Caco-2 (cell line): ENCODE data around the gene XXYLT1. TPM values are rescaled to one million over a fixed set of nuclear protein-coding genes. Genes with fewer than 3 reads are reported as not detected.

Source experiments
- BruUV-seq: library from RNA; stranded (reverse); fragments of 400-500 nt; replicated peaks from 2 replicates; lab custom pipeline; 2021; lab: Mats Ljungman, UMichigan
- CTCF ChIA-PET: fragments of 300-600 bp; sonication (Branson Sonifier 250); formaldehyde crosslinking; loops from one replicate; lab custom pipeline; 2022; ENCODE audit warnings: antibody characterized with exemption; lab: Charles Lee
- POLR2A ChIA-PET: fragments of 300-600 bp; sonication (Branson Sonifier 250); formaldehyde crosslinking; loops from one replicate; lab custom pipeline; 2022; ENCODE audit warnings: antibody characterized with exemption; lab: Charles Lee
- DNase-seq, 2 experiments: peaks; one replicate each; pipeline versions ENCODE4 v3.0.0 to v3.0.0-alpha.2; 2020 to 2022
- H3K27me3 ChIP-seq: replicated peaks from 2 replicates; pipeline ENCODE4 v1.6.0; 2011; ENCODE audit warnings: low read length; ENCODE audit not compliant: control insufficient read depth, insufficient read depth
- H3K36me3 ChIP-seq: 2 replicates; pipeline ENCODE4 v1.5.1; 2011; ENCODE audit warnings: low read length; ENCODE audit not compliant: control insufficient read depth, insufficient read depth
- H3K4me1 ChIP-seq: fragments of 250-450 bp; sonication (Bioruptor Pico); 2 replicates; pipeline ENCODE4 v1.5.1; 2020; ENCODE audit warnings: mild to moderate bottlenecking
- H3K4me3 ChIP-seq: 2 replicates; pipeline ENCODE4 v1.5.1; 2011; ENCODE audit warnings: low read depth, mild to moderate bottlenecking, control low read depth, low read length
- H3K9me3 ChIP-seq: fragments of 250-450 bp; sonication (Bioruptor Pico); 2 replicates; pipeline ENCODE4 v1.5.1; 2020; ENCODE audit warnings: mild to moderate bottlenecking, moderate library complexity
- H3K27ac Mint-ChIP-seq: one replicate; pipeline ENCODE4 v1.8.0; 2022; ENCODE audit warnings: mixed read lengths; ENCODE audit not compliant: unreplicated experiment
- H3K27me3 Mint-ChIP-seq: one replicate; pipeline ENCODE4 v1.8.0; 2022; ENCODE audit warnings: mixed read lengths; ENCODE audit not compliant: insufficient read depth, unreplicated experiment
- H3K36me3 Mint-ChIP-seq: one replicate; pipeline ENCODE4 v1.8.0; 2022; ENCODE audit warnings: mild to moderate bottlenecking, mixed read lengths; ENCODE audit not compliant: insufficient read depth, unreplicated experiment
- H3K4me1 Mint-ChIP-seq: one replicate; pipeline ENCODE4 v1.8.0; 2022; ENCODE audit warnings: low read depth, mixed read lengths; ENCODE audit not compliant: unreplicated experiment
- H3K4me3 Mint-ChIP-seq: one replicate; pipeline ENCODE4 v1.8.0; 2022; ENCODE audit warnings: mild to moderate bottlenecking, moderate library complexity, mixed read lengths; ENCODE audit not compliant: unreplicated experiment
- H3K9me3 Mint-ChIP-seq: one replicate; pipeline ENCODE4 v1.8.0; 2022; ENCODE audit warnings: mixed read lengths; ENCODE audit not compliant: unreplicated experiment
- CTCF ChIP-seq, 2 experiments: fragments of 200-600 bp in 1 of 2; IDR thresholded peaks; 1 replicate in 1 of 2; 2 replicates in 1 of 2; pipeline versions ENCODE4 v1.5.1 to v1.8.0; 2011 to 2022; ENCODE audit warnings: antibody characterized with exemption in 1 of 2, control low read depth in 1 of 2, inconsistent platforms in 1 of 2, low read depth in 1 of 2, low read length in 1 of 2, mild to moderate bottlenecking in 1 of 2, moderate library complexity in 1 of 2; ENCODE audit not compliant: insufficient read depth in 1 of 2, severe bottlenecking in 1 of 2, unreplicated experiment in 1 of 2
- intact Hi-C: fragments of 100-400 bp; cut with micrococcal nuclease; formaldehyde crosslinking; loops from one replicate; pipeline ENCODE4 v1.10.0; 2022; ENCODE audit not compliant: unreplicated experiment
- total RNA-seq: library from RNA; stranded (reverse); gene quantifications from 2 replicates; pipeline ENCODE4 v1.2.3, GENCODE V29; 2022

Gene XXYLT1
- total RNA-seq, 1 experiment from 2014 or later: 14.2 TPM

- H3K27ac Mint-ChIP-seq: peak overlapping the region; percentile 49
- H3K4me3 Mint-ChIP-seq: no peak overlapping the region
- Histone ChIP-seq H3K9me3 (no peaks in the 10 kb centered on the region), H3K4me3 (no peak overlapping the region), H3K36me3 (no peaks in the 10 kb centered on the region), H3K4me1 (peaks cover 36% of the 10 kb centered on the region), H3K27me3 (no peaks in the 10 kb centered on the region)
- CTCF ChIA-PET: no interaction called here
- no peaks in the 10 kb centered on the region for H3K27me3 Mint-ChIP-seq
- intact Hi-C loops: no loop called here
- POLR2A ChIA-PET: no interaction called here
- no peak for TF ChIP-seq CTCF (IDR thresholded peaks at IDR 0.05; ENCODE audit: insufficient read depth in 1 of 2, low read depth in 1 of 2, low read length in 1 of 2, severe bottlenecking in 1 of 2, unreplicated experiment in 1 of 2)
- no TSS peak for BruUV-seq
- peaks cover 33% of the 10 kb centered on the region for H3K4me1 Mint-ChIP-seq
- H3K9me3 Mint-ChIP-seq: no peaks in the 10 kb centered on the region
- H3K36me3 Mint-ChIP-seq: no peaks in the 10 kb centered on the region
- no peak for DNase-seq
Observed at GRCh38 chr3:195101927-195102608, 168.9 kb downstream of the XXYLT1 start.

DNA sequence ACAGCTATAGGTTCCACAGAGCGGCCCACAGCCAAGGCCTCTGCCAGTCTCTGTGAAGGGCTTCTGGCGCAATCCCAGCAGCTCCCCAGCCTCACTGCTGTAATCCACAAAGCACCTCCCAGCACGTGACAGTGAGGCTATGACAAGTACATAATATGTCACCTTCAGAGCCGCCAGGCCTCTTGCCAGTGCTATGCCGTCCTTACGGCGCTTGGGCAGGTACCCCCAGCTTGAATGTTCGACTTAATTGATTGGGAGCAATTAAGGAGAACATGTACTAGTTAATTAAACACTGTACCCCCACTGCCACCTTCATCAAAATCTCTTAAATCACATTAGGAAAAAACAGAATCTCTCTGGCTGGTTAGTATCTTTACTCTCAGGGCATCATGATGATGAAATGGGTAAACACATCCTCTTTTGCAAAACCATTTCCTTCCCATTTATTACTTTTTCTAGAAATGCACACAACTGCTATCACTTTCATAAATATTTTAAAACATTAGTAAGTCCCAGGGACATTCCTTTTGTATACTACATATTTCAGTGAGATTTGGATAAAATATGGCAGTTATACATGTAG is 169.9 kb downstream of the XXYLT1 start:
- POLR2A ChIA-PET: no interaction called here

More for the DNA sequence above, 169.9 kb downstream of the XXYLT1 start:
- H3K36me3 ChIP-seq: no peaks in the 10 kb centered on the region
- H3K36me3 Mint-ChIP-seq: no peaks in the 10 kb centered on the region
- peaks cover 30% of the 10 kb centered on the region for H3K4me1 ChIP-seq
- H3K27me3 ChIP-seq: no peaks in the 10 kb centered on the region
- no peak overlapping the region for H3K4me3 ChIP-seq
- BruUV-seq: no TSS peak
- no peak overlapping the region for H3K4me3 Mint-ChIP-seq
- no peaks in the 10 kb centered on the region for H3K9me3 Mint-ChIP-seq
- CTCF ChIA-PET: no interaction called here
- no peak for TF ChIP-seq CTCF (IDR thresholded peaks at IDR 0.05; ENCODE audit: insufficient read depth in 1 of 2, low read depth in 1 of 2, low read length in 1 of 2, severe bottlenecking in 1 of 2, unreplicated experiment in 1 of 2)
- intact Hi-C loops: no loop called here
- no peak overlapping the region for H3K27ac Mint-ChIP-seq
- H3K9me3 ChIP-seq: no peaks in the 10 kb centered on the region
- no peak for DNase-seq
- peaks cover 34% of the 10 kb centered on the region for H3K4me1 Mint-ChIP-seq
- no peaks in the 10 kb centered on the region for H3K27me3 Mint-ChIP-seq
